Peyer's patch (tissue), 4 donors: ENCODE measurements around the gene FDXACB1.

ENCODE experiments used
- POLR2A ChIP-seq, 2 donors: fragments of 450-650 bp; IDR thresholded peaks; one replicate each; pipeline ENCODE4 v1.5.1; 2017; ENCODE audit warnings: antibody characterized with exemption in 2 of 2, mild to moderate bottlenecking in 2 of 2, moderate library complexity in 2 of 2
- TF ChIP-seq, protein P1 (sequence below), 6 experiments: fragments of 450-650 bp in 4 of 6; fragments of 200-600 bp in 2 of 6; sonication (generic) in 1 of 6; IDR thresholded peaks; one replicate each; pipeline ENCODE4 v1.5.1; 2017 to 2019; ENCODE audit warnings: antibody characterized with exemption in 6 of 6, mild to moderate bottlenecking in 3 of 6, moderate library complexity in 1 of 6

DNA sequence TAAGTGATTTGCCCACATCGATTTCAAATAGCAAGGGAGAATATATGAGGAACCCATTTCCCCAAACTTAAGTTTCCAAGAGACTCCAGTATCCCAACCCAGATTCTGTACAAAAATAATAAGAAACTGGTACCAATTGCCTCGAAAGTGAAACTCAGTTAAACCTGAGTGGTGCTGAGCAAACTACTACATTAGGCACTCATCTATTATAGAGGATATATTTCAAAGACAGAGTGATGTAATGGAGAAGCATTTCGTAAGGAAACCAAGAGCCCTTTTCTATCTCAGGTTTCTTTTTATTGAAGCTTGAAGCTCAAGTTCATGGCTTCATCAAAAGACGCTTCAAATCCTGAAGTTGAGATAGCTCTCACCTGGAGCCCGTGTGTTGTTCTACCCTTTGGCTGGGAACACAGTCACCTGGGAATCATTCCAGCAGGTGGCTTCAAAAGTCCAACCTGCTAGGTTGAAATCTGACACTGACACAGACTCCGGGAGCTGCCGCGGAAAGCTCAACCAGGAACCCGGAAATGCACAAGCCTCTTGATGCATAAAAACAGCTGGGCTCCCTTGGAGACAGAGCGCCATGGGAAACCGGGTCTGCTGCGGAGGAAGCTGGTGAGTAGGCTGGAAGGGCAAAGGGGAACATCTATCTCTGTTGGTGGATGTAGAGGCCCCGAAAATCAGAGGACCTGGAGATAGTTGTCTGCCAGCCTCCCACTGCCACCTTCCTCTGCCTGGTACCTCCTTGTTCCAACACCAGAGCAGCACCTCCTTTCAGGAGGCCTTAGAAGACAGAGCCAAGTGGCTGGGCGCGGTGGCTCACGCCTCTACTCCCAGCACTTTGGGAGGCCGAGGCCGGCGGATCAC is 39.7 kb upstream of the FDXACB1 start, which contains the start of gene C11orf52:
- TF ChIP-seq POLR2A (IDR thresholded peaks at IDR 0.05), result peak; percentile 50 to 71
- TF ChIP-seq, protein P1, sequence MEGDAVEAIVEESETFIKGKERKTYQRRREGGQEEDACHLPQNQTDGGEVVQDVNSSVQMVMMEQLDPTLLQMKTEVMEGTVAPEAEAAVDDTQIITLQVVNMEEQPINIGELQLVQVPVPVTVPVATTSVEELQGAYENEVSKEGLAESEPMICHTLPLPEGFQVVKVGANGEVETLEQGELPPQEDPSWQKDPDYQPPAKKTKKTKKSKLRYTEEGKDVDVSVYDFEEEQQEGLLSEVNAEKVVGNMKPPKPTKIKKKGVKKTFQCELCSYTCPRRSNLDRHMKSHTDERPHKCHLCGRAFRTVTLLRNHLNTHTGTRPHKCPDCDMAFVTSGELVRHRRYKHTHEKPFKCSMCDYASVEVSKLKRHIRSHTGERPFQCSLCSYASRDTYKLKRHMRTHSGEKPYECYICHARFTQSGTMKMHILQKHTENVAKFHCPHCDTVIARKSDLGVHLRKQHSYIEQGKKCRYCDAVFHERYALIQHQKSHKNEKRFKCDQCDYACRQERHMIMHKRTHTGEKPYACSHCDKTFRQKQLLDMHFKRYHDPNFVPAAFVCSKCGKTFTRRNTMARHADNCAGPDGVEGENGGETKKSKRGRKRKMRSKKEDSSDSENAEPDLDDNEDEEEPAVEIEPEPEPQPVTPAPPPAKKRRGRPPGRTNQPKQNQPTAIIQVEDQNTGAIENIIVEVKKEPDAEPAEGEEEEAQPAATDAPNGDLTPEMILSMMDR (IDR thresholded peaks at IDR 0.05), result peak in 2 of 6 experiments; percentile 19 to 37
